Hepatocyte (in vitro differentiated cells): ENCODE measurements around the gene RNF111. TPM values are rescaled to one million over a fixed set of nuclear protein-coding genes. Genes with fewer than 3 reads are reported as not detected.
A peak's percentile ranks its signal among the peaks of the same experiment; 100 is the strongest.

Experiments used
- DNase-seq: peaks from one replicate; pipeline ENCODE4 v3.0.0-alpha.2; 2016; ENCODE audit warnings: low spot score
- H2AFZ ChIP-seq: fragments of 200-600 bp; sonication (generic); 2 replicates; pipeline ENCODE4 v1.6.0; 2016; ENCODE audit warnings: antibody characterized with exemption, mild to moderate bottlenecking
- H3K27ac ChIP-seq: fragments of 200-600 bp; sonication (generic); 2 replicates; pipeline ENCODE4 v1.5.1; 2016; ENCODE audit warnings: mild to moderate bottlenecking
- H3K27me3 ChIP-seq: fragments of 200-600 bp; sonication (generic); 2 replicates; pipeline ENCODE4 v1.6.1; 2016
- H3K36me3 ChIP-seq: fragments of 200-600 bp; sonication (generic); replicated peaks from 2 replicates; pipeline ENCODE4 v1.5.1; 2016; ENCODE audit warnings: low read depth; ENCODE audit not compliant: insufficient read depth
- H3K4me1 ChIP-seq: fragments of 200-600 bp; sonication (generic); 2 replicates; pipeline ENCODE4 v1.5.1; 2016; ENCODE audit warnings: mild to moderate bottlenecking, moderate library complexity; ENCODE audit not compliant: insufficient read depth
- H3K4me2 ChIP-seq: fragments of 200-600 bp; sonication (generic); 2 replicates; pipeline ENCODE4 v1.6.0; 2016
- H3K4me3 ChIP-seq: fragments of 200-600 bp; sonication (generic); 2 replicates; pipeline ENCODE4 v1.5.1; 2016; ENCODE audit warnings: mild to moderate bottlenecking
- H3K79me2 ChIP-seq: fragments of 200-600 bp; sonication (generic); 2 replicates; pipeline ENCODE4 v1.6.0; 2017; ENCODE audit warnings: mild to moderate bottlenecking
- H3K9me2 ChIP-seq: fragments of 200-600 bp; sonication (generic); replicated peaks from 2 replicates; pipeline ENCODE4 v1.6.0; 2017; ENCODE audit warnings: mild to moderate bottlenecking; ENCODE audit not compliant: insufficient read depth
- H3K9me3 ChIP-seq: fragments of 200-600 bp; sonication (generic); 2 replicates; pipeline ENCODE4 v1.5.1; 2016; ENCODE audit warnings: low read depth, mild to moderate bottlenecking
- H4K20me1 ChIP-seq: fragments of 200-600 bp; sonication (generic); 2 replicates; pipeline ENCODE4 v1.6.0; 2016; ENCODE audit warnings: mild to moderate bottlenecking; ENCODE audit not compliant: insufficient read depth, poor library complexity, severe bottlenecking
- CTCF ChIP-seq: fragments of 200-600 bp; sonication (generic); IDR thresholded peaks from 2 replicates; pipeline ENCODE4 v1.5.1; 2016; ENCODE audit warnings: antibody characterized with exemption, mild to moderate bottlenecking; ENCODE audit not compliant: poor library complexity
- EZH2 ChIP-seq: fragments of 200-600 bp; sonication (generic); IDR thresholded peaks from 2 replicates; pipeline ENCODE4 v1.6.1; 2016; ENCODE audit warnings: antibody characterized with exemption, mild to moderate bottlenecking, borderline replicate concordance
- EZH2phosphoT487 ChIP-seq: fragments of 200-600 bp; sonication (generic); IDR thresholded peaks from one replicate; pipeline ENCODE4 v1.6.1; 2018; ENCODE audit warnings: antibody characterized with exemption, mild to moderate bottlenecking, low read depth, moderate library complexity; ENCODE audit not compliant: unreplicated experiment, severe bottlenecking
- WGBS: methylation state at CpG from one replicate; pipeline ENCODE4 v1.1.6; 2016; ENCODE audit warnings: low lambda C conversion rate; ENCODE audit errors: missing lambda C conversion rate; 5-methylcytosine and 5-hydroxymethylcytosine counted together
- polyA plus RNA-seq: library from polyadenylated mRNA; unstranded; fragments of >200 nt; fragmentation: Nextera tagmentation; extraction: Ambion mirVana; gene quantifications from 2 replicates; pipeline ENCODE4 v1.2.1, GENCODE V29; 2016
- total RNA-seq: library from RNA; depleted of rRNA; stranded (reverse); fragments of >200 nt; gene quantifications from 2 replicates; pipeline ENCODE4 v1.2.3, GENCODE V29; 2014

RNF111 gene
- total and polyA plus RNA-seq, 2 experiments from 2014 or later: 11.3 to 22.1 TPM

GRCh38 chr15:58987036-58987435, 427 bp upstream of the RNF111 start:
- DNase-seq: peak; percentile 13
- 24% methylated on average over 9 of the region's 9 CpGs for WGBS
- peaks cover 35% of the 10 kb centered on the region for H4K20me1 ChIP-seq

GRCh38 chr15:58988006-58988785, 733 bp downstream of the RNF111 start:
- no peaks in the 10 kb centered on the region for H3K36me3 ChIP-seq
- H2AFZ ChIP-seq: peak overlapping the region; percentile 92
- H3K4me3 ChIP-seq: peak overlapping the region; percentile 59
- H3K9me2 ChIP-seq: no peaks in the 10 kb centered on the region
- peak; percentile 85 for DNase-seq
- peaks cover 43% of the 10 kb centered on the region for H4K20me1 ChIP-seq
- H3K4me1 ChIP-seq: peaks cover 9% of the 10 kb centered on the region
- peak overlapping the region; percentile 94 for H3K27ac ChIP-seq
- H3K4me2 ChIP-seq: peak overlapping the region; percentile 81
- H3K9me3 ChIP-seq: no peaks in the 10 kb centered on the region
- under 1% methylated on average over 21 of the region's 36 CpGs for WGBS
- H3K79me2 ChIP-seq: peaks cover 52% of the 10 kb centered on the region
- H3K27me3 ChIP-seq: no peaks in the 10 kb centered on the region
- TF ChIP-seq CTCF (no peak), EZH2phosphoT487 (no peak), EZH2 (no peak)

More at GRCh38 chr15:58987036-58987435, 427 bp upstream of the RNF111 start:
- H3K4me2 ChIP-seq: peak overlapping the region; percentile 75
- H3K9me3 ChIP-seq: no peaks in the 10 kb centered on the region
- H3K9me2 ChIP-seq: no peaks in the 10 kb centered on the region
- TF ChIP-seq CTCF (no peak), EZH2phosphoT487 (no peak), EZH2 (no peak)
- peaks cover 9% of the 10 kb centered on the region for H3K4me1 ChIP-seq
- peak overlapping the region; percentile 98 for H2AFZ ChIP-seq
- H3K27ac ChIP-seq: peak overlapping the region; percentile 94
- peaks cover 41% of the 10 kb centered on the region for H3K79me2 ChIP-seq
- H3K4me3 ChIP-seq: peak overlapping the region; percentile 65
- no peaks in the 10 kb centered on the region for H3K27me3 ChIP-seq
- no peaks in the 10 kb centered on the region for H3K36me3 ChIP-seq

GRCh38 chr15:58992181-58992580, 4.7 kb downstream of the RNF111 start:
- Histone ChIP-seq H3K36me3 (no peaks in the 10 kb centered on the region), H4K20me1 (peaks cover 70% of the 10 kb centered on the region), H3K27ac (no peak overlapping the region), H2AFZ (no peak overlapping the region), H3K27me3 (no peaks in the 10 kb centered on the region), H3K79me2 (peaks cover 91% of the 10 kb centered on the region), H3K9me3 (no peaks in the 10 kb centered on the region), H3K4me3 (no peak overlapping the region), H3K9me2 (no peaks in the 10 kb centered on the region), H3K4me1 (peaks cover 9% of the 10 kb centered on the region), H3K4me2 (no peak overlapping the region)
- no peak for TF ChIP-seq EZH2phosphoT487
- no peak for TF ChIP-seq EZH2
- TF ChIP-seq CTCF: no peak
- no peak for DNase-seq
- 94% methylated on average over 10 of the region's 10 CpGs for WGBS
